GM21786 (cell line): ENCODE results near the gene TSLP.

Experiments
- ATAC-seq: cut with Tn5 transposase; IDR thresholded peaks from one replicate; pipeline ENCODE4 v1.9.1; 2021; ENCODE audit not compliant: unreplicated experiment

The TSLP gene

DNA sequence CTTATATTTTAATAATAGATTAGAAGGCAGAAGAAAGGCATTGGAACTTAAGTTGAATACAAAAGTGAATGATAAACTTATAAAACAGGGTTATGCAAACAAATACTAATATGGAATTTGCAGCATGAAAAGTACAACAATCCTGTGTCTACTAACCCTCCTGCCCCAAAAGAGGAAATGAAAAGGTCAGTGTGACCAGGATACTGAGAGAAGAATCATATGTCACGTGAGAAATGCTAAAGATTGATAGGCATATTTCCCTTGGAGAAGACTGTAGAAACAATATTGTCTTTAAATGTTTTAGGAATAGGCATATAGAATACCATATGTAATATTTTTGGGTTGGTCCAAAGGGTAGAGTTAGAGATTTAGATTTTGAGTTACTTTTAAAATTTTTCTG lies 24.5 kb downstream of the TSLP start:
- no peak for ATAC-seq

GRCh38 chr5:111099058-111099778 lies 27.7 kb downstream of the TSLP start:
- ATAC-seq = no peak

DNA sequence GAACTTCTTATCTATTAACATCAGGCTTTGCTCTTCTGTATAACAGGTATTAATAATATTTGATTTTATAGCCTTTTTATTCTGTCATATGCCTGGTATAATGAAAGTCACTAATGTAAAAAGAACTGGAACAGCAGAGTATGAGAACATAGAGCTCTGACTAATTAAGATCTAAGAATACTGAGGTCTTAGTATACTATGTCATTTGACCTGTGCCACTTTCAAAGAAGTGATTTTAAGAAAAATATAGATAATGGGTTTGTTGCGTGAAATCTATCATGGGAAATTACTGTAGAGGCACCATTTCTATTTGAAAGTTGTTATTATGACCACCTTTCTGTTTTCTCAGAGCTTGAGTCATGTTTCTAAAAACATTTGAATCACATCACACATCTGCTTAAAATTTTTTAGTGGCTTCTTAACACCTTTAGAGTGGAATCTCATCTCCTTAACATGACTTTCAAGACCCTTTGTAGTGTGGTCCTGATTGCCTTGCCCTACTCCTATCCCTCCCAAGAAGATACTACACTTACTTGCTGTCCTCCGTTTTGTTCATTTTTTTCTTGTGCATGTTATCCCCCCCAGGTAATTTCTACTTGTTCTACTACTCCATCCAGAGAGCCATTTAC lies 34.9 kb downstream of the TSLP start:
- no peak for ATAC-seq

DNA sequence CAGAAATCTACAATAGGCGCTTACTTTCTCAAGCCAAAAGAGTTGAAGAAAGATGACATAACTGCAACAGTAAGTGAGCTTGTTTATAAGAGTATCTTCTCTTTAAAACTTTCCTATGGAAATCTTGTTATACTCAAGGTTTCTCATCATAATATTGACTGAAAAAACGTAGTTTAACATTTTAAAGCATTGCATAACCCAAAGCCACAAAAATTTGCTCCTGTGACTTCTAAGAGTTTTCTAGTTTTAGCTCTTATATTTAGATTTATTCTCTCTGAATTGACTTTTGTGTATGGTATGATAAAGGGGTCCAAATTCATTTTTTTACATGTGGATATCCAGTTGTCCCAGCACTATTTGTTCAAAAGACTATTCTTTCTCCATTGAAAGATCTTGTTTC lies 35.9 kb downstream of the TSLP start:
- no peak for ATAC-seq

GRCh38 chr5:111111956-111112355 lies 40.4 kb downstream of the TSLP start:
- ATAC-seq = no peak

GRCh38 chr5:111113678-111114077 lies 42.2 kb downstream of the TSLP start:
- no peak for ATAC-seq

DNA sequence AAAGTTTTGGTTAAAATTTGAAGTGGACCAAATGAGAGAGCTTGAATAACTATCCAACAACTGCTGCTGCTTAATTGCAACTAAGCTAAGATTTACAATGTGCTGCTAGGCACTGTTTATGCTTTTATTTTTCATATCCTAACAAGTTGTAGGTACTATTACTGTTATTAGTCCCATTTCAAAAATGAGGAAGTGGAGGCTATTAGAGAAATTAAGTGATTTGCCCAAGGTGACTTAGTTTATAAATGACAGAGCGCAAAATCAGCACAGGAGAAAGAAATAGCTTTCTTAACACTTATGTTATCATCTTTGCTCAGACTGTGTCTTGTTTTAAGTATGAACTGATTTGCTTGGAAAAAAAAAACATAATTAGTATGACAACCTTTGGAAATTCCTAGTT lies 43.7 kb downstream of the TSLP start:
- ATAC-seq = no peak

DNA sequence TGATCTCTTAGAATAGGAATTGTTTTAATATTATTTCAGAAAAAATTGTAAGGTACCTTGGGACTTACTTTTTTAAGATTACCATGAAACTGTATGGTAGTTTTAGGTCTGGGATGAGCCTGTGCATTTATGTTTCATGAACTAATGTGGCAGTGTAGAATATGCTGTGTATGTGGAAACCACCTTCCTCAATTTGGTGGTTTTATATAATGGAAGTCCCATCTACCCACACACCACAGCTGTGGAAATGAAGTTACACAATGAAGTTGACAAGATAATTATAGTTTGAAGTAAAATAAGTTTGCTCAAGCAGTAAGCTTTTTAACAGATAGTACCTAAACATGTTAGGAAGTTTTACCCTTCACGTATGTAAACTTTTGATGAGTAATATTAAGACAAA lies 45.0 kb downstream of the TSLP start:
- ATAC-seq = no peak

DNA sequence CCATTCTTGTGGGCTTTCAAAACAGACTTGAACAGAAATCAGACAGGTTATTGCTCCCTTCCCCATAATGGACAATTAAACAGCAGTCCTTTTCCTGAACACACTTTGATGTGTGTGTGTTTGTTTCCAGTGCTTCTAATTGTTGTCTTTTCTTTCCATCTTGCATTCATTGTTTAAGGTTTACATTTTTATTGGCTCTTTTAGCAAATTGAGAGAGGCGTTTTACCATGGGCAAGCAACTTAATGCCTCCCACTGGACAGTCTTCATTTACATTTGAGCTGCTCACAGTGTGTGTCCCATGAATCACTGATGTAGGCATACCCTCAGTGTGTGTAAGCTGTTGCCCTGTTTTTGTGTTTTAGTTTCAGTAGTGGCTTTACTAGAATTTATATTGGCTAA lies 45.6 kb downstream of the TSLP start:
- ATAC-seq = no peak

GRCh38 chr5:111119221-111119620 lies 47.7 kb downstream of the TSLP start:
- no peak for ATAC-seq

DNA sequence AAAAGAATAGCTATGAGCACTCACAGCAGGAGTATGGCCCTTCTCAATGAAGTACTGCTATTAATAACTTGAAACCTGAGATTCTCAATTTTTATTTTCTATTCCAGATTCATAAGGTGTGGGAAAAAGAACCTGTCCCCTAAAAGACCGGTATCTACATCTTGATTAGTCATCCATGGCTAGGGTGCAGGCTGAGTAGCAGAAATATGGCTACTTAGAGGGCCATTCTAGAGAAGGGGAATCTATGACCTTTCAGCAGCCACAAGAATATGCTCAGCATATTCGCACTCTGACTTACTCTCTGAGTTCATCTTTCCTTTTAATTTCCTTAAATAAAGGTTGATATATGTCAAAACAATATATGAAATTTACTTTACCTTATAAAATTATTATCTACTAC lies 48.3 kb downstream of the TSLP start:
- peak; percentile 61 for ATAC-seq

DNA sequence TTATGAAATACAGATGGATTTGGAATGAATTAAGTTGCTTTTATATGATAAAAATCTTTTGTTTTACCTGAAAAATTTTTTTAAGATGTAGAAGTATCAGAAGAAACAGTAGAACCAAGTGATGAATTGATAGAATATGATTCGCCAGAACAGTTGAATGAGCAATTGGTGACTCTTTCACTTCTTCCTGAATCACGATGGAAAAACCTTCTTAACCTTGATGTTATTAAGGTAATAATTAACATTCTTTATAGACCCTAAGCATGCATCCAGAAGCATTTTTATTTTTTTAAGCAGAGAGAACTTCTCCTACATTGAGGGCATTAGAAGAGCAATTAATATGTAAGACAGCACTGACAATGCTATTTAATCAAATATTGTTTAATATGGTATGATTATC lies 49.4 kb downstream of the TSLP start:
- no peak for ATAC-seq

- no peak for ATAC-seq
Measured at GRCh38 chr5:111121926-111122325, 50.4 kb downstream of the TSLP start.

DNA sequence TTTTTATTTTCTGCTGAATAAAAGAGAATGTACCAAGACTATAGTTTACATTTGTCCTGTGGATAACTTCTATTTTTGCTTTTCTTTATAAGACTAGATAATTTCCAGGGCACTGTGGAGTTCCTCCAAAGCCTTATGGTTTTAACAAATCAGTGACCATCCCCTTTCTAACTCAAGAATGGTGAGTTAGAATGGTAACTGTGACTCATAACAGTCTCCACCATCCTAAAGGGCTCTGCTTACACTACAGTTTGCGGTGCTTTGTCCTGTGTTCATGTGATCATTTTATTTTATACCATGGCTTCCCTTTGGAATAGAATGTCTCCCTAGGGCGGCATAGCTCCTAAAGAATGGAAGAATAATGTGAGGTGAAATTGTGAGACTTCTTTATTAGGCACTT lies 50.9 kb downstream of the TSLP start:
- peak; percentile 38 for ATAC-seq

- ATAC-seq = no peak
Measured at GRCh38 chr5:111124793-111125192, 53.3 kb downstream of the TSLP start.

GRCh38 chr5:111126896-111127295 lies 55.4 kb downstream of the TSLP start:
- ATAC-seq = no peak
